GM18520 (cell line): ENCODE results near the gene AVPI1.
"Not testable (repeated sequence)": the region's sequence is repeated elsewhere in the genome, so short reads cannot be mapped to it uniquely, and the experiment has no call there.

Experiments used
- ATAC-seq: cut with Tn5 transposase; IDR thresholded peaks from one replicate; pipeline ENCODE4 v1.9.1; 2021; ENCODE audit not compliant: unreplicated experiment

Gene AVPI1

DNA sequence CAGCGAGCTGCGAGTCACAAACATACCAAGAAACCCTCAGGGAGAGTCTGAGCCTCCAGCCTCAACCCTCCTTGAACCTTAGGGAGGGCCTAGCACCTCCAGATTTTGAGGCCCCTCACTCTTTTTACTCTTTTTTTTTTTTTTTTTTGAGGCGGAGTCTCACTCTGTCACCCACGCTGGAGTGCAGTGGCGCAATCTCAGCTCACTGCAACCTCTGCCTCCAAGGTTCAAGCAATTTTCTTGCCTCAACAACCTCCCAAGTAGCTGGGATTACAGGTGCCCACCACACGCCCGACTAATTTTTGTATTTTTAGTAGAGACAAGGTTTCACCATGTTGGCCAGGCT, 2.7 kb downstream of the AVPI1 start:
- not testable (repeated sequence) for ATAC-seq

DNA sequence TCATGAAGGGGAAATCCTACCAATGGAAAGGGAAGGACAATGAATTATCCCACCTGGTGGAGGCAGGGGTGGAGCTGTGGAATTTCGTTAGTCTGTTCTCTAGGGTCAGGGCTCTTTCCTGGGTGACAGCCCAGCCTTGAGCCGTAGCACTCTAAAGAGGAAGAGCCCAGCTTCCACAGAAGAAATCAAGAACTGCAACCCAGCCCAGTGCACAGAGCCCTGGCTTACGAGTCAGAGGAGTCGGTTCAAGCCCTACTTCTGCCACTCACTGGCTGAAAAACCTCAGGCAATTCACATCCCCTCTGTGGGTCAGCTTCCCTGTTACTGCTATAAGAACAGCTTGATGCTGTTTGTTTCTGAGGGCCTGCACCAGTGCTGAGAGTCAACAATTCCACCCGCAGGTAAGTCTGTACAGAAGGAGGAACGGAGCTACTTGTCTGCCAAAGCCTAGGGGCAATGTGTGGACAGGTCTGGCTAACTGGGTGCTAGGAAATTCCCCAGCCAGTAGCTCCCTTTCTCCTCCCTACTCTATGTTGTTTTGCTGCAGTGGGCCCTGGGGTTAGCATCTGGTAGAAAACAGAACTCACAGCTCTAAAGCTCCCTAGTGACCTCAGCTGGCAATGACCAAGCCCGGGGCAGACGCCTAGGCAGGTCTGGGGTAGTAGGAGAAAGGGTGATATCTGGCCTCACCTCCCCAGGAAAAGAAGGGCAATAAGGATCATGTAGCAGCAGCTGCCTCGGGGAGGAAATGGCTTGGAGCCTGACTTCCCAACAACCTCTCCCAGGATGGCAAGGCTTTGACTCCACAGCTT, 3.3 kb downstream of the AVPI1 start:
- no peak for ATAC-seq

DNA sequence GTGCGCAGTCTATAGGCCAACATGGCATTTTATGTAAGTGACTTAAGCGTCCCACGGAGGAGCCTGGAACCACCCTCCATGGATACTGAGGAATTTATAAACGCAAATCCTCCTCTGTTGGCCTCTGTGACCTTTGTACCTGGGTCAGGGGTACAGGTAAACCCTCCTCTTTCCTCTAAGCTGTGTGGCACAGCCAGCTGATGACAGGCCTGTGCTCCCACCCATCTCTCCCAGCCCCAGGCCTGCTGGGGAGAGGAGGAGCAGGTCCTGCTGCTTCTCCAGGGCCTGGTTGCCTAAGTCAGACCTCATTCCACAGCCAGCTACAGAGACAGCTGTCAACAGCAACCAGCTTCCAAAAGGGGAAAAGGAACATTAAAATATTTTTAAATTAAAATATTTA, 5.0 kb downstream of the AVPI1 start:
- no peak for ATAC-seq

DNA sequence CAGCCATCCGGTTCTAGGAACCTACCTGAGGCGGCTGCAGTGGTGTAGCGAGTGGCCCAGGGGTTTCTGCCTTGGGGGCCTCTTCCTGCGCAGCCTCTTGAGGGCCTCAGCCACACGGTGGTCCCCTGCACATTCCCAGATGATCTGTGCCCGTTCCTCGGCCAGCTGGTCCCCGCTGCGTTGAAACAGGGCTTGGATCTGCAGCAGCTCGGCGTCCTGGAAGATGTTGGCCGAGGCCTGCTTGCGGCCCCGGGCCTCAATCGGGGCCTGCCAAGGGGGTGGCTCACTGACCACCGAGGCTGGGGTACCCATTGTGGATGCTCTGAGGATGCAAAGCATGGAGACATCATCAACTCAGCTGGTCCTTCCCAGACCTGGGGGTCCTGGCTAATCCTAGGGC, 7.4 kb downstream of the AVPI1 start:
- no peak for ATAC-seq

DNA sequence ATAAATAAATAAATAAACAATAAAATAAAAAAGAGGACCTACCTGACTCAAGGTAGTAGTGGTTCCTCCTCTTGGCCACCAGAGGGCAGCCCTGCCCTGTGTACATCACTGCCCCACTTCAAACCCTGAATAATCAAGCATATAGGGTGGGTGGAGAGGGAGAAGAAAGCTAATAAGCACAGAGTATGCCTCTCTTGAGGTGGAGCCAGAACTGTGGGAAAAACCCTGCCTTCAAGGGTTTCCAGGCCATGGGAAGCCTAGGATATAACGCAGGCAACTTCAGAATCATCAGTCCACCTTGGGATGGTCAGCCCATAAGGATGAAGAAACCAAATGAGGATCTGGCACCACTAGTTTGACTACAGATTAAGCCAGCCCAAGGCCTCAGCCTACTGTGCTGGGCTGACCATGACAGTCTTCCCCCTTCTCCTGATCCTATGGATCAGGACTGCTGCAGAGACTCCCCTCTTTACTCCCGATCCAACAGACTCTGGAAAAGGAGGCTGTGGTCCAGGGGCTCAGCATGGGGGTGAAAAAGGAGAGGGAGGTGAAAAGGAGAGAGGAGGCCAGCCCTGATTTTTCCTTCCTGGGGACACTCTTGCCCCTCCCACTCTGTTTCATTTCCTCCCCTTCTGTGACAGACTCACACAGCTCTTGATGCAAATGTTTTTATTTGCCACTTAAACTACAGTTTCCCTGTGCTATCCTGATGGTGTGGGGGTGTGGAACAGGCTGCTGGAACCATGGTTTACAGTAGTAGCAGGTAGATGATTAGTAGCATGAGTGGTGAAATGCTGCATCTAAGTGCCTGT, 10.1 kb downstream of the AVPI1 start:
- ATAC-seq: no peak

DNA sequence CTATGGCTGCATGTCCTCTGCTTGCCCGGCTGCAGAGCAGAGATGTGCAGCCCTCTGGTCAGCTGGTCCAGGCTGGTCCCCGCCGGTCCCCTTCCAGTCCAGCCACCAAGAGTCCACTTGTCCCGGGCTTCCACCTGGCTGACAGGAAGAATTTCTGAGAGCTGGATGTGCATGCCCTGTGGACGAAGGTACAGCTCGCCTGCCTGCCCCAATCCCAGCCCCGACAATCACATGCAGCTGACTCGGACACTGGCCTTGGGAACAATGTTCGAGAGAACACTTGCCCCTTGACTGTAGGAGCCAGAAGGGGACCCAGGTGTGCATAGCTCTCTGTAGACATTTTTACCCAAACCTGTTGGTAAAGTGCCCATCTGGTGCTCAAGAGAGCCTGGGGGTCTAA, 11.8 kb downstream of the AVPI1 start:
- no peak for ATAC-seq

DNA sequence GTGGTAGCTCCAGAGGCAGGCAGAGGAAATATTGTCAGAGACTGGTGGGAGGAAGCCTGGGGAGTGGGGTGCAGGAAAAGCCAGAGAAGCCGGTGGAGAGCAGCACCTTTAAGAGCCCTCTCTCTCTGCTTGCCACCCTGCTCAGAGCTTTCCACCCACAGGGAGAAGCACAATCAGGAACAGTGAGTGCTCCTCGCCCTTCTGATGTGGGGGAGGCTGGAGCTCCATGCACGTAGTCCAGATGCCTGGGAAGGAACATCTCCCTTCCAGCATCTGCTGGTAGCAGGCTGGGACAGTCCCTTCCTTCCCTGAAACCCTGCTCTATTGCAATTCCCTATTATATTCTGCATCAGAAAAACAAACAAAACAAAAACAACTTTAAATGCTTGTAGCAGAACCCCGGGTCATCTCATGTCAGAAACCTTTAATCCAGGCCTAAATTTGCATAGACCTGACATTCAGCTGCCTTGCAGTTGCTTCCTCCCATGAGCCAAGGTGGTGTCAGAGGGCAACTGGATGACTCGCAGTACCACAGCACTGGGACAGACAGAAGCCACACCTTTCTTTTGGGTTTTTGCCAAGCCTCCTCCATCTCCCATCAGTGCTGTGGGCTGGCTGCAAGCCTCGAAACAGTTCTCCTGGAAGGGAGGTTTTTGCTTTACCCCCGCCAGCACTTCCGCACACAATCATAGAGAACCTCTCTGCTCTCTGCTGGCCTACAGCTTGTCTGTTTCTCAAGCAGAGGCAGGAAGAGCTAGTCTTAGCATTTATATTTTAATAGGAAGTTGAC, 13.1 kb downstream of the AVPI1 start:
- no peak for ATAC-seq

DNA sequence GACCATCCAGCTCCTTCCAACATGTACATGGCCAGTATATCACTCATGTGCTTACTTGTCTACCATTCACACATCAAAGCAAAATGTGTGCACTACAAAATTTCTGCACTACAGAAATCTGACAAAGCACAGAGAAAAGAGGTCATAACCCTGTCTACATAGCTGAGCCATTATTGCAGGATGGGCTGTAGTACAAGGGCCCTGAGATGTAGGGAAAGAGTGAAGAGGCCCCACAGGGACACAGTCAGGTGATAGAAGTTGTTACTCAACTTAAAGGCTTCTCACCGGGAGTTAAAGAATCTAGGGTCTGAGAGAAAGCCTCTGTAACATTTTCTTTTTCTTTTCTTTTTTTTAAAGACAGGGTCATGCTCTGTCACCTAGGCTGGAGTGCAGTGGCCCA, 17.5 kb downstream of the AVPI1 start:
- no peak for ATAC-seq

DNA sequence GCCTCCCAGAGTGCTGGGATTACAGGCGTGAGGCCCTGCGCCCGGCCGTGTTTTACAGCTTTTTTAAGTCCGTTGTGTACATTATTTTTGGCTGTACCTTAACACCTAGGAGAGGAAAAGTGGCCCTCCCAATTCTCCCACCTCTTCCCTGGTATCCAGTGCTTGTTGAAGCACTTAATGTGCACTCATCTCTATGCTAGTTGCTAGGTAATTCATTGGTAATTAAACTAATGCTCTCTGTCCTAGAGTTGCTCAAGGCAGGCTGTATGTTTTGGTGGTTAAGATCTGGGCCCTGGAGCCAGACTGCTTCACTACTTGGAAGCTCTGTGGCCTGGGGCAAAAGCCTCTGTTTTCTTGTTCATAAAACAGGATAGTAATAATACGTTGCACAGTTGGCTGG, 19.6 kb downstream of the AVPI1 start:
- no peak for ATAC-seq

DNA sequence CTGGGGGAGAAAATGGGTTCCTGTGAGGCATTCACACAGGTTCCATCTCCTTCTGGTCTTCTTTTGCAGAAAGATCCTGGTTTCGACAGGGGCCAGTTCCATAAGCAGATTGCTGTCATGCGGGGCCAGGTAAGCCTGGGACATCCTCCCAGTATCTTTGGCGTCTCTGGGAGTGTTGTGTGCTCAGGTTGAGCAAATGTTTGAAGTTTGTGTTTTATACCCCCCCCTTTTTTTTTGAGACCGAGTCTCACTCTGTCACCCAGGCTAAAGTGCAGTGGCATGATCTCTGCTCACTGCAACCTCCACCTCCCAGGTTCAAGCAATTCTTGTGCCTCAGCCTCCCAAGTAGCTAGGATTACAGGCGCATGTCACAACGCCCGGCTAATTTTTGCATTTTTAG, 20.0 kb downstream of the AVPI1 start:
- no peak for ATAC-seq

DNA sequence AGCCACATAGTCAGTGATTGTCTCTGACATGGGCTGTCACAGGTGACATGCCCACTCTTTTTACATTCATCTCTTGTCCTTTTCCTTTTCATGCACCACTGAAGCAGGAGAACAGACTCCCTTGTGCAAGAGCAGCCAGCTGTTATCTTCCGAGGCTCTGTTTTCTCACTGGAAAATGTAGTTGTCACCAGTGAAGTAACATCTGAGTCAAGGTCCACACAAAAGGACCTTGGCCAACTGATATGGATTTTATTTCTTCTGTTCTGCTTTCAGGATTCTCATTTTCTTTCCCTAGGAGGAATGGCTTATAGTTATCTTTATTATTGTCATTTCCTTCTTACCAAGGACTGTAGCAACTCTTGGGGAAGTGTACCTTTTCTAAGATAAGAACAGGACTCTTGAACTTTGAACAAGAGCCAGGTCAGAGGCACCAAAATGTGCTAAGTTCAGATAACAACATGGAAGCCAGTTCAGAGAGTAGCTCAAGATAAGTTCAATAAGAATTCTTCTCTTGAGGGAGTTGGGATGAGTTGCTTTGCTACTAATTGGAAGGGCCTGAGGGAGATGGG, 22.7 kb downstream of the AVPI1 start:
- ATAC-seq: no peak

DNA sequence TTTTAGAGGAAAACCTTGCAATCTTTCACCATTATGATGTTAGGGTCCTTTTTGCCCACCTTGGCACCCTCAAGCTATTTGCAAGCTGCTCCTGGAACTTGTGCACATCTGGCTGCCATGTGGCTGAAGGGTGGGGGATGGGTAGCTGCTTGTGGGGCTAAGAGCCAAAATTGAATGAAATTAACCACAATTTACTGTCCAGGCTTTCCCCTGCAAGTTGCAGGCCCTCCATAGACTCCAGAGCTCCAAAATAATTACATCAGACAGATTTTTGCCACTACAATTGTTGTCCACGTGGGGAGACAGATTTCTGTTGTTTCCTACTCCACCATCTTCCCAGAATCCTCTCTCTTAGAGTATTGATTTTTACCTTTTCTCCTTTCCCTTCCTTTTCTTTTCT, 27.5 kb downstream of the AVPI1 start:
- ATAC-seq: no peak

DNA sequence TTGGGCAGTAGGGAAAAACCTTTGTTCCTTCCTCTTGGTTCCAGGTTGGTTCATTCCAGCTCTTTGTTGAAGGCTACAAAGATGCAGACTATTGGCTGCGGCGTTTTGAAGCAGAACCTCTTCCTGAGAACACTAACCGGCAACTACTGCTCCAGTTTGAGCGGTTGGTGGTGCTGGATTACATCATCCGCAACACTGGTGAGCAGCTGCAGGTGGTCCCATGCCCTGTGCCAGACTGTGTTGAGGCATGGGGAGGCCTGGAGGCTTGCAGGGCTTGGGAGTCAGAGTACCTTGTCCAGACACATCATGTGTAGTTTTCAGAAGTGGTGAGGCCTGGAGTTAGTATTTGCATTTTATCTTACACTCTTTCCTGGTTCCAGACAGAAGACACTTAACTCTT, 30.3 kb downstream of the AVPI1 start:
- ATAC-seq: no peak

DNA sequence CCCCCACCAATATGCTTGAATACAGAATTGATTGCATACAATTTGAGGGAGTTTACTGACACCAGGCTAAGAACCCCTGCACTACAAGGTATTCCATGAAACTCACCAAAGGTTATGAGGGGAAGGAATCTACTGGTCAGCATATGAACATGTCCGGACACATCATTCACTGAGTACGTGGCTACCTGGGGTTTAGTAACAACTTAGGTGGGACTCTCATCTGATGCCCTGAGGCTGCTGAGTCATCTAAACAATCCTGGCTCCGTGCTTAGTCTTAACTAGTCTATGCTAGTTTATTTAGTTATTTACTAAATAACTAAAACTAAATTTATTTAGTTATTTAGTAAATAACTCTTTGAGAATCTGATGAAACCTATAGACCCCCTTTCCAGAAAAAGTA, 35.3 kb downstream of the AVPI1 start:
- ATAC-seq: no peak

DNA sequence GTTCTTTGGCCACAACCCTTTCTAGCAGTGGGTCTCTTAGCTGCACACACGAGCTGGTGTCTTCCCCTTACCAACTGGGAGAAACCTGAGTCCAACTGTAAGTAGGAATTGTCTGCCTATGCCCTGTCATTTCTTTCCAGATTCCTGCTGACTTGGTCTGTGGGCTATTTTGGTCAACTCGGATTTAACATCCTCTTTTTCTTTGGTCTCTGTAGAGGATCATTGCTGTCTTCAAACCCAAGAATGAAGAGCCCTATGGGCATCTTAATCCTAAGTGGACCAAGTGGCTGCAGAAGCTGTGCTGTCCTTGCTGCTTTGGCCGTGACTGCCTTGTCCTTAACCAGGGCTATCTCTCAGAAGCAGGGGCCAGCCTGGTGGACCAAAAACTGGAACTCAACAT, 36.3 kb downstream of the AVPI1 start:
- no peak for ATAC-seq

DNA sequence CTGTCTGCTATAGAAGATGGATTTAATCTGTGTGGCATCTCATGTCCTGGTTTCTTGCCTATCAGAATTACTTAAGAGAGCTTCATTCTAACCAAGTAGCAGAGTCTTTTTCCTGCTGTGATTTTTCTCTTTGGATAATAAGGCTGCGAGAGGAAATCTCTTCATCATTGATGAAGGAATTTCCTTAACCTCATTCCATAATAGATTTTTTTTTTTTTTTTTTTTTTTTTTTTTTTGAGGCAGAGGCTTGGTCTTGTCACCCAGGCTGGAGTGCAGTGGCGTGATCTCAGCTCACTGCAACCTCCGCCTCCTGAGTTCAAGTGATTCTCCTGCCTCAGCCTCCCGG, 37.7 kb downstream of the AVPI1 start:
- ATAC-seq: not testable (repeated sequence)

DNA sequence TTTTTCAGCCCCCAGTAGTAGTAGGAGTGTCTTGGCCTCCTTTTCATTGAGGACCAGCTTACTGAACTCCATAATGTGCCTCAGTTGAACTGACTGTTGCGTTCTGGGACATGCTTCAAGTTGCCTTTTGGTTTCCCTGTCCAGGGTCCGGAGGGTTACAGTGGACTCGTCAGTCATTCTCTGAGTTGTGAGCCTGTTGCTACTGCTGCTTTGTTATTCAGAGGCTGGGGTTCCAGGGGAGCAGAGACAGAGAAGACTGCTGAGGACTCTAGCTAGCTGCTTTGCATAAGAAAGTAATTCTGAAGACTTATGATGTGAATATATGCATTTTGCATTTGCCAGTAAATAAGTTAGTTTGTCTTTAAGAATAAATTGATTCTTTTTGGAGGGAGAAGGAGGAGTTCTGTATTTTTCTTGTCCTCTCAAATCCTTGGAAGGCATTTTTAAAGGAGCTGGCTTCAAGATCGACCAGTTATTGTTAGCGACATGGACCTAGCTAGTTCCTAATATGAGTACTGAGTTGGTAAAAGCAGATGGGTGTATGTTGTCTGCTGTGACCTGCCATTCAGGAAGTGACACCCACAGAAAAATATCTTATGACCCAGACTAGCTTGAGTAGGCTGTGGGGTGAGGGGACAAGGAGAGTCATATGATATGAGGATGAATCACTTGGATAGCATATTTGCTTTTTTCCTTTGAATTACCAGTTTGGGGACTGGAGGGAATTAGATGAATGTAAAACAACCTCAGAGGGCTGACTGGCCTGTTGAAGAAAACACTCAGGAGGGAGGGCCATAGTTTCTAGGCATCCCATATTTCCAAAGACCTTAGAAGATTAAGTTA, 38.3 kb downstream of the AVPI1 start:
- peak; percentile 95 for ATAC-seq

DNA sequence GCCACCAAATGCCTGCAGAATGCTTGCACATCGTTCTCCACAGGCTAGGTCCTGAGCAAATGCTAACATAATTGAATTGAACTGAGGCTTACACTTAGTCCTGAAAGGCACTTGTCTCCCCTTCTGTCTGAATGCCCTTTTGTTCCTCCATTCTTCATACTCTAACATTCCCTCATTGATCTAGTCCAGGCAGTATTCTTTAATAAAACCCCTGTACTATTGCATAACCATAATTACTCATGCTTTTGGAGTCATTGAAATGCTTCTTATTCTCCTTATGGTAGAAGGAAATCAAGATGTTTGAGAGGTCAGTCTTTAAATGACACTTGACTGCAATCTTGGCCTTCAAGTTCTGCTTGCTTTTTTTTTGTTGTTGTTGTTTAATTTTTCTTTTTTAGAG, 39.5 kb downstream of the AVPI1 start:
- no peak for ATAC-seq

DNA sequence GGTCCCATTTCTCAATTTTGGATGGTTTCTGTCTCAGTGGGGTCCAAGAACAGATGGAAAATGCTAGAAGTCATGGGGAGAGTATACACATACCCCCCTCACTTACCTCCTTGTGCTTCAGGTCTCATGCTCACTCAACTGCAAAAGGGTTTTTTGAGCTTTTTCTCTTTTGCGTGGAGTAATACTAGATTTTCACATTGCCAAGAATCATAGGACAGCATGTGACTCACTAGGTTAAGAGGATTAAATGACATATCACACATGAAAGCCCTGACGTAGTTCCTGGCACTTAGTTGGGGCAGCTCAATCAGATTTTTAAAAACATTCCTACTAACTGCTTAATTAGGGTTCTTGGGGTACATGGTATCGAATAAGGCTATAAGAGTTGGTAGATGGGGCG, 42.1 kb downstream of the AVPI1 start:
- no peak for ATAC-seq

DNA sequence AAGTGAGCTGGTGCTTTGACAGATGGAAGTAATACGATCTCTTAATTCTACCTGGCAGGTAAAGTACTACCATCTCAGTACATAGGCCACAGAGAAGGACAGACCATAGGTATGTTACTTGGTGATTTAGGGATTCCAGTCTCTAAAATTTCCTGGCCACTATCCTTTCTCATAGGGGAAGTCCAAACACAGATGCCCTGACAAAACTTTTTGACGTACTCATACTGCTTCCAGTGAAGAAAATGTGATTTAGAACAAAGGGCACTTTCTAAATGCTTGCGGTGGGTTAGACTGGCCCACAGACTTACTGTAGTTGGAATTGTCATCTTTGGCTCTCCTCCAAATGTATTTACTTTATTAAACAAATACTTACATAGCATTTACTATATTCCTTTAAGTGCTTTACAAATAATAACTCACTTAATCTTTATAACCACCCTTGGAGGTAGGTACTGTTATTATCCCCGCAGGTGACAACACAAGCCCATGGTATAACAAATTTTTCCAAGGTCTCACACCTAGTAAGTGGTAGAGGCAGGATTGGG, 43.5 kb downstream of the AVPI1 start:
- ATAC-seq: no peak
